22Rv1 (cell line): ENCODE measurements around the gene BCR.

Experiments used
- ZFX ChIP-seq: fragments of 450-650 bp; IDR thresholded peaks from 2 replicates; pipeline ENCODE4 v1.6.1; 2017; ENCODE audit warnings: antibody characterized with exemption, borderline replicate concordance
- TF ChIP-seq, protein P1 (sequence below): fragments of 450-650 bp; IDR thresholded peaks from 2 replicates; pipeline ENCODE4 v1.5.1; 2017; ENCODE audit warnings: mild to moderate bottlenecking

- TF ChIP-seq, protein P1, sequence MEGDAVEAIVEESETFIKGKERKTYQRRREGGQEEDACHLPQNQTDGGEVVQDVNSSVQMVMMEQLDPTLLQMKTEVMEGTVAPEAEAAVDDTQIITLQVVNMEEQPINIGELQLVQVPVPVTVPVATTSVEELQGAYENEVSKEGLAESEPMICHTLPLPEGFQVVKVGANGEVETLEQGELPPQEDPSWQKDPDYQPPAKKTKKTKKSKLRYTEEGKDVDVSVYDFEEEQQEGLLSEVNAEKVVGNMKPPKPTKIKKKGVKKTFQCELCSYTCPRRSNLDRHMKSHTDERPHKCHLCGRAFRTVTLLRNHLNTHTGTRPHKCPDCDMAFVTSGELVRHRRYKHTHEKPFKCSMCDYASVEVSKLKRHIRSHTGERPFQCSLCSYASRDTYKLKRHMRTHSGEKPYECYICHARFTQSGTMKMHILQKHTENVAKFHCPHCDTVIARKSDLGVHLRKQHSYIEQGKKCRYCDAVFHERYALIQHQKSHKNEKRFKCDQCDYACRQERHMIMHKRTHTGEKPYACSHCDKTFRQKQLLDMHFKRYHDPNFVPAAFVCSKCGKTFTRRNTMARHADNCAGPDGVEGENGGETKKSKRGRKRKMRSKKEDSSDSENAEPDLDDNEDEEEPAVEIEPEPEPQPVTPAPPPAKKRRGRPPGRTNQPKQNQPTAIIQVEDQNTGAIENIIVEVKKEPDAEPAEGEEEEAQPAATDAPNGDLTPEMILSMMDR: no peak
- TF ChIP-seq ZFX: no peak
Observed at GRCh38 chr22:23137905-23138561, 42.3 kb upstream of the BCR start.
